H9 (cell line): ENCODE data around the gene MLC1. TPM values are rescaled to one million over a fixed set of nuclear protein-coding genes. Genes with fewer than 3 reads are reported as not detected.
A peak's percentile ranks its signal among the peaks of the same experiment; 100 is the strongest.

Experiments
- DNase-seq: peaks from one replicate; pipeline ENCODE4 v3.0.0-alpha.2; 2017
- H2AFZ ChIP-seq: one replicate; pipeline ENCODE4 v1.6.1; 2013; ENCODE audit warnings: mild to moderate bottlenecking, low read length, control low read depth, moderate library complexity
- H2AK5ac ChIP-seq: 2 replicates; pipeline ENCODE4 v1.6.1; 2013; ENCODE audit warnings: low read length, control low read depth, mixed read lengths; ENCODE audit not compliant: insufficient read length
- H2BK120ac ChIP-seq: one replicate; pipeline ENCODE4 v1.6.1; 2013; ENCODE audit warnings: low read depth, mild to moderate bottlenecking, low read length, control low read depth, inconsistent platforms; ENCODE audit not compliant: poor library complexity, severe bottlenecking
- H2BK12ac ChIP-seq: 2 replicates; pipeline ENCODE4 v1.6.1; 2013; ENCODE audit warnings: low read length, control low read depth, mixed read lengths, low read depth; ENCODE audit not compliant: insufficient read length
- H2BK15ac ChIP-seq: 2 replicates; pipeline ENCODE4 v1.6.1; 2013; ENCODE audit warnings: low read depth, low read length, control low read depth
- H2BK20ac ChIP-seq: one replicate; pipeline ENCODE4 v1.6.1; 2013; ENCODE audit warnings: low read depth, mild to moderate bottlenecking, low read length, control low read depth, inconsistent platforms; ENCODE audit not compliant: poor library complexity, severe bottlenecking
- H2BK5ac ChIP-seq: 2 replicates; pipeline ENCODE4 v1.6.1; 2013; ENCODE audit warnings: low read length, control low read depth, mixed read lengths; ENCODE audit not compliant: insufficient read length
- H3K14ac ChIP-seq: 2 replicates; pipeline ENCODE4 v1.6.1; 2013; ENCODE audit warnings: low read length, control low read depth; ENCODE audit not compliant: insufficient read depth
- H3K18ac ChIP-seq: 2 replicates; pipeline ENCODE4 v1.6.1; 2013; ENCODE audit warnings: low read depth, mild to moderate bottlenecking, mixed read lengths, low read length, control low read depth; ENCODE audit not compliant: insufficient read length
- H3K23ac ChIP-seq: 2 replicates; pipeline ENCODE4 v1.6.1; 2013; ENCODE audit warnings: low read length, control low read depth, mixed read lengths, low read depth; ENCODE audit not compliant: insufficient read length
- H3K23me2 ChIP-seq: 2 replicates; pipeline ENCODE4 v1.6.1; 2013; ENCODE audit warnings: low read depth, mild to moderate bottlenecking, mixed read lengths, low read length, control low read depth; ENCODE audit not compliant: insufficient read length, poor library complexity, severe bottlenecking
- H3K27ac ChIP-seq: 2 replicates; pipeline ENCODE4 v1.5.1; 2013; ENCODE audit warnings: low read length, control low read depth, mixed read lengths, low read depth; ENCODE audit not compliant: insufficient read length
- H3K27me3 ChIP-seq: 2 replicates; pipeline ENCODE4 v1.6.1; 2013; ENCODE audit warnings: low read length, control low read depth, inconsistent platforms; ENCODE audit not compliant: insufficient read depth
- H3K4ac ChIP-seq: 2 replicates; pipeline ENCODE4 v1.6.1; 2013; ENCODE audit warnings: low read depth, mild to moderate bottlenecking, control low read depth, inconsistent platforms, low read length, moderate library complexity
- H3K4me1 ChIP-seq: 2 replicates; pipeline ENCODE4 v1.6.1; 2013; ENCODE audit warnings: low read length, control low read depth, inconsistent platforms; ENCODE audit not compliant: insufficient read depth
- H3K4me2 ChIP-seq: 2 replicates; pipeline ENCODE4 v1.6.1; 2013; ENCODE audit warnings: low read length, control low read depth, mixed read lengths; ENCODE audit not compliant: insufficient read length, insufficient read depth
- H3K56ac ChIP-seq: 2 replicates; pipeline ENCODE4 v1.6.1; 2013; ENCODE audit warnings: low read depth, mild to moderate bottlenecking, mixed read lengths, low read length, control low read depth; ENCODE audit not compliant: insufficient read length
- H3K79me1 ChIP-seq: 2 replicates; pipeline ENCODE4 v1.6.1; 2013; ENCODE audit warnings: low read depth, mild to moderate bottlenecking, moderate library complexity, low read length, control low read depth, inconsistent platforms; ENCODE audit not compliant: insufficient read depth, poor library complexity, severe bottlenecking
- H3K79me2 ChIP-seq: 2 replicates; pipeline ENCODE4 v1.6.1; 2013; ENCODE audit warnings: low read length, control low read depth, inconsistent platforms; ENCODE audit not compliant: insufficient read depth
- H3K9ac ChIP-seq: 2 replicates; pipeline ENCODE4 v1.6.1; 2013; ENCODE audit warnings: low read length, control low read depth, mixed read lengths; ENCODE audit not compliant: insufficient read length; ENCODE audit errors: extremely low read depth
- H3K9me3 ChIP-seq: one replicate; pipeline ENCODE4 v1.6.1; 2013; ENCODE audit warnings: low read depth, low read length, inconsistent platforms; ENCODE audit not compliant: control insufficient read depth
- H3T11ph ChIP-seq: one replicate; pipeline ENCODE4 v1.6.1; 2013; ENCODE audit warnings: mild to moderate bottlenecking, low read length, control low read depth, inconsistent platforms
- H4K20me1 ChIP-seq: one replicate; pipeline ENCODE4 v1.6.1; 2013; ENCODE audit not compliant: control insufficient read depth, insufficient read length, insufficient read depth
- H4K5ac ChIP-seq: 2 replicates; pipeline ENCODE4 v1.6.1; 2013; ENCODE audit warnings: low read depth, mild to moderate bottlenecking, mixed read lengths, low read length, control low read depth; ENCODE audit not compliant: insufficient read length
- H4K8ac ChIP-seq: replicated peaks from 2 replicates; pipeline ENCODE4 v1.6.1; 2013; ENCODE audit warnings: low read length, control low read depth, mixed read lengths, low read depth; ENCODE audit not compliant: insufficient read length
- H4K91ac ChIP-seq: 2 replicates; pipeline ENCODE4 v1.6.1; 2013; ENCODE audit warnings: low read depth, mild to moderate bottlenecking, moderate library complexity, mixed read lengths, low read length, control low read depth; ENCODE audit not compliant: insufficient read length
- H3K27ac Mint-ChIP-seq, 3 experiments: 2 replicates in 2 of 3; 3 replicates in 1 of 3; pipeline ENCODE4 v1.8.0; 2020 to 2021; ENCODE audit warnings: mixed read lengths in 3 of 3, mild to moderate bottlenecking in 1 of 3, moderate library complexity in 1 of 3
- H3K27me3 Mint-ChIP-seq: 2 replicates; pipeline ENCODE4 v1.8.0; 2021; ENCODE audit warnings: low read depth, mild to moderate bottlenecking, moderate library complexity, mixed read lengths
- H3K36me3 Mint-ChIP-seq, 3 experiments: 2 replicates in 2 of 3; 3 replicates in 1 of 3; pipeline ENCODE4 v1.8.0; 2020 to 2021; ENCODE audit warnings: low read depth in 3 of 3, mixed read lengths in 3 of 3; ENCODE audit not compliant: insufficient read depth in 1 of 3
- H3K4me1 Mint-ChIP-seq, 2 experiments: 2 replicates each; pipeline ENCODE4 v1.8.0; 2020; ENCODE audit warnings: mixed read lengths in 2 of 2
- H3K4me3 Mint-ChIP-seq, 2 experiments: 2 replicates in 1 of 2; 3 replicates in 1 of 2; pipeline ENCODE4 v1.8.0; 2020 to 2021; ENCODE audit warnings: mild to moderate bottlenecking in 2 of 2, mixed read lengths in 2 of 2, moderate library complexity in 1 of 2
- H3K9me3 Mint-ChIP-seq, 2 experiments: 2 replicates in 1 of 2; 3 replicates in 1 of 2; pipeline ENCODE4 v1.8.0; 2020; ENCODE audit warnings: mild to moderate bottlenecking in 2 of 2, mixed read lengths in 2 of 2, moderate library complexity in 1 of 2
- CTCF ChIP-seq: fragments of 200-600 bp; sonication (generic); conservative IDR thresholded peaks from 3 replicates; pipeline ENCODE4 v1.8.0; 2021; ENCODE audit warnings: antibody characterized with exemption, mild to moderate bottlenecking
- WGBS: extraction: QIAGEN DNeasy Blood & Tissue Kit; methylation state at CpG from one replicate; pipeline ENCODE4 v1.1.7; 2013; ENCODE audit warnings: missing lambda C conversion rate, low lambda C conversion rate, mixed read lengths; ENCODE audit not compliant: insufficient read length; ENCODE audit errors: extremely low coverage; 5-methylcytosine and 5-hydroxymethylcytosine counted together
- total RNA-seq: library from RNA; stranded (reverse); gene quantifications from 2 replicates; pipeline ENCODE4 v1.2.1, GENCODE V29; 2021

Gene MLC1
- total RNA-seq, 1 experiment from 2014 or later = not detected

GRCh38 chr22:50102946-50103345 lies 17.7 kb upstream of the MLC1 start:
- Mint-ChIP-seq H3K36me3 (no peaks in the 10 kb centered on the region), H3K27ac (no peak overlapping the region), H3K27me3 (peaks cover 14% of the 10 kb centered on the region), H3K4me1 (no peaks in the 10 kb centered on the region), H3K9me3 (no peaks in the 10 kb centered on the region; a peak in 1 of 5 replicates), H3K4me3 (no peak overlapping the region)
- no peaks in the 10 kb centered on the region for H3K27me3 ChIP-seq
- no peak overlapping the region for H3K27ac ChIP-seq
- no peaks in the 10 kb centered on the region for H3K9me3 ChIP-seq
- no peak overlapping the region for H2AK5ac ChIP-seq
- no peak overlapping the region for H2BK20ac ChIP-seq
- H3K4me2 ChIP-seq = no peak overlapping the region
- H4K8ac ChIP-seq = no peak overlapping the region
- no peak overlapping the region for H3T11ph ChIP-seq
- no peak overlapping the region for H3K9ac ChIP-seq
- DNase-seq = no peak
- no peaks in the 10 kb centered on the region for H3K4me1 ChIP-seq
- H4K91ac ChIP-seq = no peak overlapping the region
- no peaks in the 10 kb centered on the region for H3K79me2 ChIP-seq
- H3K23ac ChIP-seq = no peak overlapping the region
- no peak overlapping the region for H3K4ac ChIP-seq
- no peaks in the 10 kb centered on the region for H4K20me1 ChIP-seq
- no peak overlapping the region for H2BK120ac ChIP-seq
- H2BK5ac ChIP-seq = no peak overlapping the region
- no peaks in the 10 kb centered on the region for H3K23me2 ChIP-seq
- TF ChIP-seq CTCF = 0 out of 3 replicates have a peak, but pooled peaks have one; percentile 20
- H3K56ac ChIP-seq = no peak overlapping the region
- H3K18ac ChIP-seq = no peak overlapping the region
- no peak overlapping the region for H2BK15ac ChIP-seq
- no peak overlapping the region for H2BK12ac ChIP-seq
- WGBS = no CpG with 5 or more reads among the region's 11 CpGs
- H3K14ac ChIP-seq = no peak overlapping the region
- H4K5ac ChIP-seq = no peak overlapping the region
- H2AFZ ChIP-seq = no peak overlapping the region
- no peaks in the 10 kb centered on the region for H3K79me1 ChIP-seq
